ENCODE measurements around the gene CENPO. TPM values are rescaled to one million over a fixed set of nuclear protein-coding genes. Genes with fewer than 3 reads are reported as not detected.

Gene CENPO
- total RNA-seq, 4 donors from 2014 or later, result 4.2 to 8.9 (median 6.3) TPM

DNA sequence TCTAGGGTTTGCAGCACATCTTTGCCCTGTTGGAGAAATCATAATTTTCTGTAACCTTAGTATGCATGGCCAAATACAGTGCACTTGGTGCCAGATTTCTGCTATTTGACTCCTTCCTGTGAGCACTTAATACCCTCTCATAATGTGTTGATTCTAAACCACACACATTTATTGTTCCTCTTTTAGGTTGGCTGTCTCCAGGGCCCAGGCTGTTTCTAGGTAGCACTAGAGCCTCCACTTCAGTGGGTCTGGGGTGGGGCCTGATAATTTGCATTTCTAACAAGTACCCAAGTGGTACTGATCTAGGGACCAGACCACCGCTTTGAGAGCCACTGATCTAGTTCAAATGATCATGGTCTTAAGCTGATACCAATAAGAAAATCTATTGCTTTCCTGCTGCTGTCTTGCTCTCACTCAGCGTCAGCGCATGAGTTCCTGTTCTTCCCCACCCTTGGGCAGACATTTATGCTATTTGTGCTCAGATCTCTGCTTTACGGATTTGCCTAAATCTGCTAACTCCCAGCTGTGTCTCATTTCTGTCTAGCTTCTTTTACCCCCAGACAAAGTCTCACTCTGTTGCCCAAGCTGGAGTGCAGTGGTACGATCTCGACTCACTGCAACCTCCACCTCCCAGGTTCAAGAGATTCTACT, 7.4 kb upstream of the CENPO start:
- Histone ChIP-seq H3K4me3 (replicated peaks in 1 of 3) (no peak overlapping the region), H3K4me1 (peaks cover 0 to 11% of the 10 kb centered on the region in 2 donors), H3K27ac (no peak overlapping the region), H3K9me3 (no peaks in the 10 kb centered on the region), H3K36me3 (no peaks in the 10 kb centered on the region), H3K27me3 (no peaks in the 10 kb centered on the region)
- TF ChIP-seq, protein P1, sequence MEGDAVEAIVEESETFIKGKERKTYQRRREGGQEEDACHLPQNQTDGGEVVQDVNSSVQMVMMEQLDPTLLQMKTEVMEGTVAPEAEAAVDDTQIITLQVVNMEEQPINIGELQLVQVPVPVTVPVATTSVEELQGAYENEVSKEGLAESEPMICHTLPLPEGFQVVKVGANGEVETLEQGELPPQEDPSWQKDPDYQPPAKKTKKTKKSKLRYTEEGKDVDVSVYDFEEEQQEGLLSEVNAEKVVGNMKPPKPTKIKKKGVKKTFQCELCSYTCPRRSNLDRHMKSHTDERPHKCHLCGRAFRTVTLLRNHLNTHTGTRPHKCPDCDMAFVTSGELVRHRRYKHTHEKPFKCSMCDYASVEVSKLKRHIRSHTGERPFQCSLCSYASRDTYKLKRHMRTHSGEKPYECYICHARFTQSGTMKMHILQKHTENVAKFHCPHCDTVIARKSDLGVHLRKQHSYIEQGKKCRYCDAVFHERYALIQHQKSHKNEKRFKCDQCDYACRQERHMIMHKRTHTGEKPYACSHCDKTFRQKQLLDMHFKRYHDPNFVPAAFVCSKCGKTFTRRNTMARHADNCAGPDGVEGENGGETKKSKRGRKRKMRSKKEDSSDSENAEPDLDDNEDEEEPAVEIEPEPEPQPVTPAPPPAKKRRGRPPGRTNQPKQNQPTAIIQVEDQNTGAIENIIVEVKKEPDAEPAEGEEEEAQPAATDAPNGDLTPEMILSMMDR (IDR thresholded peaks at IDR 0.05), result no peak
- TF ChIP-seq POLR2A (IDR thresholded peaks at IDR 0.05), result no peak
- intact Hi-C loops (cut with DNase I), result no loop called here
- WGBS, 2 donors, result 84 to 85% methylated on average over 6 of the region's 6 CpGs
- no peak for DNase-seq

DNA sequence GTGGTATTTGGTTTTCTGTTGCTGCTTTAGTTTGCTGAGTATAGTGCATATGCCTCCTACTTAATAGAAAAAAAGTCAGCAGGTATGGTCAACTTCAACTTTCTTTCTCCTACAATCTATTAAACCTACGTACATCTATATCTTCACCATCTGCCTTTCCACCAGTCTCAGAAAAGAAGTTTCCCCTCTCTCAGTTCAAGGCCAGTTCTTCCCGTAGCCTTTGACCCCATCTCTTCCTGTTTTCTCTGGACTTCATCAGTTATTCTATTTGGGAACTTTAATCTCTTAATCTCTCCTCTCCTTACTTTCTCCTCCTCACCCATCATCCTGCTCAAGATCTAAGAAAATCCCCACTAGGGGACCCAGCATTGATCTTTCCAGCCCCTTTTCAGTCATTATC, 5.7 kb upstream of the CENPO start:
- Histone ChIP-seq H3K9me3 (no peaks in the 10 kb centered on the region), H3K4me1 (peaks cover 5 to 17% of the 10 kb centered on the region in 2 donors), H3K4me3 (replicated peaks in 1 of 3) (no peak overlapping the region), H3K36me3 (no peaks in the 10 kb centered on the region), H3K27ac (no peak overlapping the region), H3K27me3 (no peaks in the 10 kb centered on the region)
- no peak for DNase-seq
- TF ChIP-seq, protein P1 (IDR thresholded peaks at IDR 0.05), result no peak
- no peak for TF ChIP-seq POLR2A (IDR thresholded peaks at IDR 0.05)
- intact Hi-C loops (cut with DNase I), result no loop called here
- 79 to 86% methylated on average over 2 of the region's 2 CpGs for WGBS, 2 donors

DNA sequence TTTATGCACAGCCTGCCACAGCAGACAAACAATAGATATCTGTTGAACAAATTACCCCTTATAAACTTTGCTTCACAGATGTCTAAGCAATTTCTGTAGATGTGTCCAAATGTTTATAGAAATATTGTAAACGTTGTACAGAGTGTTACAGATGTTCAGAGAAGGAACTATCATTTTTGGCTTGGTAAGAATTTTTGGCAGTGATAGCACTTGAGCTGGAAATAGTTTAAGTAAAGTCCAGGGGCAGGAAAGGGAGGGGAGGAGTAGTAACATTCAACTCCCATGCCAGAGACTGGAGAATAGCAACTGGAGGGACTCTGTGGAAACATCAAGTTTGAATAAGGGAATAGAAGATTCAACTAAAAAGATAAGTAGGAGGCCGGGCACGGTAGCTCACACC, 4.4 kb upstream of the CENPO start:
- no peaks in the 10 kb centered on the region for H3K9me3 ChIP-seq
- no peak for DNase-seq
- no peak overlapping the region for H3K4me3 ChIP-seq (replicated peaks in 1 of 3)
- WGBS, 2 donors, result 84 to 85% methylated on average over 3 of the region's 3 CpGs
- intact Hi-C loops (cut with DNase I), result no loop called here
- H3K36me3 ChIP-seq, result no peaks in the 10 kb centered on the region
- H3K27ac ChIP-seq, result no peak overlapping the region
- TF ChIP-seq POLR2A (IDR thresholded peaks at IDR 0.05), result no peak
- TF ChIP-seq, protein P1 (IDR thresholded peaks at IDR 0.05), result no peak
- peaks cover 9 to 21% of the 10 kb centered on the region in 2 donors for H3K4me1 ChIP-seq
- H3K27me3 ChIP-seq, result no peaks in the 10 kb centered on the region

DNA sequence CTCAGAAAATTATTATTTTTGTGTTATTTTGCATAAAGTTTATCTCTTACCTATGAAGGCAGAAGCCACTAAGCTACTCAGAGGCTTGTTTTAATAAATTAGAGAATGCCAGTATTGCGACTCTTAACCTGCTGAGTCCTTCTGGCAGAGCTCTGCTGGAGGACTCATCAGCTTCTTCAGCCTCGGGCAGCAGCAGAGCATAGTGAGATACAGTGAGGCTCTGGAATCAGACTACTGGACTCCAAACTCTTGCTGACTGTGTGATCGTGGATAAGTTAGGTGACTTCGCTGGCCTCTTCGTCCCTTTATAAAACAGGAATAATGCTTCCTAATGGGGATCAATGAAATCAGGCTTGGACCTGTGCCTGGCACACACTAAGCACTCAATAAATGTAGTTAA, 1.8 kb upstream of the CENPO start:
- Histone ChIP-seq H3K27ac (no peak overlapping the region), H3K4me3 (replicated peaks in 1 of 3) (no peak overlapping the region), H3K4me1 (peaks cover 14% of the 10 kb centered on the region in 2 donors), H3K9me3 (no peaks in the 10 kb centered on the region), H3K27me3 (no peaks in the 10 kb centered on the region), H3K36me3 (no peaks in the 10 kb centered on the region)
- intact Hi-C loops (cut with DNase I), result no loop called here
- no peak for TF ChIP-seq POLR2A (IDR thresholded peaks at IDR 0.05)
- 89 to 96% methylated on average over 5 of the region's 5 CpGs for WGBS, 2 donors
- DNase-seq, result no peak

DNA sequence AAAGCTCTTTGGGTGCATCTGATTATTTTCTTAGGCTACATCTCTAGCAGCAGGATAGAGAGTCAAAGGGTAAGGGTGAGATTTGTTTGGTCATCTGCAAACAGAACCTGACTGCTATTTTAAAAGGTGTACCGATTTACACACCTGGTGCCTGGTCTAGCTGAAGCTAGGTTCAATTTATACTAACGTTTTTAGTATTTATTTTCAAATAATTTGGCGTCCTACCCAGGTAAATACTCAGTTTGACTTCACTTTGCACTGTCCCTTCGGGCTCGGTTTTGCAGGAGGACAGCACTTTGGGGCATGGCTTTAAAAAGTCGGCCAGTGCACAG, 717 bp upstream of the CENPO start:
- WGBS, 2 donors, result 3 to 6% methylated on average over 6 of the region's 6 CpGs
- peak overlapping the region; percentile 31 to 78 (median 51) for H3K4me3 ChIP-seq (replicated peaks in 1 of 3)
- H3K9me3 ChIP-seq, result no peaks in the 10 kb centered on the region
- H3K36me3 ChIP-seq, result no peaks in the 10 kb centered on the region
- DNase-seq, result no peak
- TF ChIP-seq, protein P1 (IDR thresholded peaks at IDR 0.05), result no peak
- TF ChIP-seq POLR2A (IDR thresholded peaks at IDR 0.05), result no peak
- peak overlapping the region; percentile 94 to 100 (median 99) for H3K27ac ChIP-seq
- no peaks in the 10 kb centered on the region for H3K27me3 ChIP-seq
- H3K4me1 ChIP-seq, result peaks cover 14% of the 10 kb centered on the region in 2 donors
- intact Hi-C loops (cut with DNase I), result no loop called here

Data from thyroid gland (tissue), 4 donors.